Astrocyte of the cerebellum (primary cell): ENCODE measurements around the gene UBQLN4.

Experiments
- DNase-seq: peaks from one replicate; pipeline ENCODE4 v3.0.0-alpha.2; 2011; ENCODE audit warnings: low read depth
- H3K4me3 ChIP-seq: 2 replicates; pipeline ENCODE4 v1.5.1; 2011; ENCODE audit warnings: mild to moderate bottlenecking, low read depth, low read length, moderate library complexity
- in situ Hi-C: cut with HindIII; loops from 2 replicates; pipeline ENCODE4 v1.10.0; 2017; ENCODE audit warnings: low sequenced_read_pairs
- TF ChIP-seq, protein P1 (sequence below): IDR thresholded peaks from 2 replicates; pipeline ENCODE4 v1.5.1; 2012; ENCODE audit warnings: low read length, low read depth, moderate library complexity, mild to moderate bottlenecking; ENCODE audit errors: missing control alignments

UBQLN4 gene

DNA sequence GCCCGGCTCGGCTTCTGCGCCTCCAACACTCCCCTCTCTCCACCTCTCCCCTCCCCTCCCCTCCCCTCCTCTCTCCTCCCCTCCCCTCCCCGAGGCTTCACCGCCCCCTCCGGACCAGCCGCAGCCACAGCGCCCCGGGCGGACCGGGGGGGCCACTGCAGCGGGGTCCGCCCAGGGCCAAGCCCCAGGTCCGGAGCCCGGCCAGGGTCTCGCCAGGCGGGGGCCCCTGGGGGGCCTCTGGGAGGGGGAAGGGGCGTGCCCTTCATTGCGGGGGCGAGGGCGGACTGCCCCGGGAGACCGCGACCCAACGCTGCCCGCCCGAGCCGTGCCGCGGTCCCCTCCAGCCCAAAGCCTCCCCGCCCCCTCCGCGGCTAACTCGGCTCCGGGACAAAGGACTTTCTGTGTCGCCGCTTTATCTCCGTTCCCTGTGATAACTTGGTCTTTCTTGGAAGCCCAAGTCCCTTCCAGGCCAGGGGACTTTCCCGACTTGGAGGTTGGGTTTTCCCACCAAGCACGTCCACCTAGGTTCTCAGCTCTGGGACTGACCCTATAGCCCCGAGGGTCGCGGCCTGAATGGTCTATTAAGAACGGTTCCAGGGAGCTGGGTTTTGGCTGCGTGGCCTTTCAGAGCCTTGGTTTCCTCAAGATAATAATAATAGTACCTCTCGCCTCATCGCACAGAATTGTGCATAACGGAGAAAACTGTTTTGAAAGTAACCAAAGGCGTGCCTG, at the start of gene UBQLN4:
Gene UBQLN4, minus strand, starts transcription at position 31 of the 732 bp plus-strand sequence. CDS start 97 bp downstream, outside the sequence.
- DNase-seq = peak; percentile 55
- in situ Hi-C loops = no loop called here
- H3K4me3 ChIP-seq = peak within 1 kb of the TSS; percentile 98
- TF ChIP-seq, protein P1, sequence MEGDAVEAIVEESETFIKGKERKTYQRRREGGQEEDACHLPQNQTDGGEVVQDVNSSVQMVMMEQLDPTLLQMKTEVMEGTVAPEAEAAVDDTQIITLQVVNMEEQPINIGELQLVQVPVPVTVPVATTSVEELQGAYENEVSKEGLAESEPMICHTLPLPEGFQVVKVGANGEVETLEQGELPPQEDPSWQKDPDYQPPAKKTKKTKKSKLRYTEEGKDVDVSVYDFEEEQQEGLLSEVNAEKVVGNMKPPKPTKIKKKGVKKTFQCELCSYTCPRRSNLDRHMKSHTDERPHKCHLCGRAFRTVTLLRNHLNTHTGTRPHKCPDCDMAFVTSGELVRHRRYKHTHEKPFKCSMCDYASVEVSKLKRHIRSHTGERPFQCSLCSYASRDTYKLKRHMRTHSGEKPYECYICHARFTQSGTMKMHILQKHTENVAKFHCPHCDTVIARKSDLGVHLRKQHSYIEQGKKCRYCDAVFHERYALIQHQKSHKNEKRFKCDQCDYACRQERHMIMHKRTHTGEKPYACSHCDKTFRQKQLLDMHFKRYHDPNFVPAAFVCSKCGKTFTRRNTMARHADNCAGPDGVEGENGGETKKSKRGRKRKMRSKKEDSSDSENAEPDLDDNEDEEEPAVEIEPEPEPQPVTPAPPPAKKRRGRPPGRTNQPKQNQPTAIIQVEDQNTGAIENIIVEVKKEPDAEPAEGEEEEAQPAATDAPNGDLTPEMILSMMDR = peak; percentile 47

DNA sequence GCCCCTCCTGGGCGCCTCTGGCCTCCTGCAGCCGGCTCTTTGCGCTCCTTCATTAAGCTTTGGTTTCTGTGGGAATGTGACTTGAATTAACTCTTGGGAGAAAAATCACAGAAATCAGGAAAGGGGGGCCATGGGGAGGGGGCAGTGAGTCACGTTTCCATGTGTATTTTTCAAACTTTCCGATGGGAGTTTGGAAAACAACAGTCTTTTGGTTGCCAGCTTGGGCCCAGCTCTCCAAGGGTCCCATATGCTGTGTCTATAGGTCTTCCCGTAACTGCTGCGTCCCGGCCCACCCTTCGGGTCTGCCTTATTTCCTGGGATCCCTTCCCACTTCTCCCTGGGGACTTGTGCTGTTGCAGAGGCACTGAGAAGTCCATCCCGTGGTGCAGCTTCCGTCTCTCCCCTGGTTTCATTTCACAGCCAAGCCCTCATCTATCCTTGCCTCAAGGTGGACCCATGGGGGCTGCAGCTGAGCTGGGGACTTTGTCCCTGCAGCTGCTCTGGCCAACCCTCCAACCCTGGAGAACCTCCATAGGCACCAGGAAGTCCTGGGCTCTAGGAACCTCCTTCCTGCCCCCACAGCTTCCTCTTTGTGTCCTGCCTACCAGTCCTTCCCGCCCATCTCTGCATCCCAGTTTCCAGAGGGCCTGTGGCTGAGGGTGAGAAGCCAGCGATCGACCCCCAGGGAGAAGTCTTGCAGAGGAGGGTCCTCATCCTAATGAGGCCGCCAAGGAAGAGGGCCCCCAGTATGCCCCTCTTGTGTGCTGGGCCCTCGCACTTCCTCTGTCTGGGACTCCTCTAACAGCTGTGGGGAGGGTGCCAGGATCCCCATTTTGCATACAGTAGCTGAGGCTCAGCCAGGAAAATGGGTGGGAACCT, 49.3 kb upstream of the UBQLN4 start:
- TF ChIP-seq, protein P1 = no peak
- in situ Hi-C loops = no loop called here
- H3K4me3 ChIP-seq = no peak overlapping the region
- DNase-seq = no peak

DNA sequence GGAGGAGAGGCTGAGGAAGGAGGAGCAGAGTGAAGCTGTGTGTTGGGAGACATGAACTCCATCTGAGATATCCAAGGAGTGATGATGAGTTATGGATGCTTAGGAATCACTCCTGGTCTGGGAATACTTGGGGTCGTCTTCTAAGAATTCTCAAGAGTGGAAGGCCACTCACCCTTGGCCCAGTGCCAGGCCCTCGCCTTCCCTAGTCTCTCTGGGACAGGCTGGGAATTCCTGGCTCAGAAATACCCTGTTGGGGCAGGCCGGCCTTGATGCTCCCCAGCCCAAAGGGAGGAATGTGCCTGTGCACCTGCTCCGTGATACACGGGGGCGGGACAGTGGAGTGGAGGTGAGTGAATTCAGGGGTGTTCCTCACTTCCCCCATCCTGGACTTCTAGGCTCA, 48.3 kb upstream of the UBQLN4 start:
- in situ Hi-C loops = no loop called here
- TF ChIP-seq, protein P1 = no peak
- no peak overlapping the region for H3K4me3 ChIP-seq
- no peak for DNase-seq

DNA sequence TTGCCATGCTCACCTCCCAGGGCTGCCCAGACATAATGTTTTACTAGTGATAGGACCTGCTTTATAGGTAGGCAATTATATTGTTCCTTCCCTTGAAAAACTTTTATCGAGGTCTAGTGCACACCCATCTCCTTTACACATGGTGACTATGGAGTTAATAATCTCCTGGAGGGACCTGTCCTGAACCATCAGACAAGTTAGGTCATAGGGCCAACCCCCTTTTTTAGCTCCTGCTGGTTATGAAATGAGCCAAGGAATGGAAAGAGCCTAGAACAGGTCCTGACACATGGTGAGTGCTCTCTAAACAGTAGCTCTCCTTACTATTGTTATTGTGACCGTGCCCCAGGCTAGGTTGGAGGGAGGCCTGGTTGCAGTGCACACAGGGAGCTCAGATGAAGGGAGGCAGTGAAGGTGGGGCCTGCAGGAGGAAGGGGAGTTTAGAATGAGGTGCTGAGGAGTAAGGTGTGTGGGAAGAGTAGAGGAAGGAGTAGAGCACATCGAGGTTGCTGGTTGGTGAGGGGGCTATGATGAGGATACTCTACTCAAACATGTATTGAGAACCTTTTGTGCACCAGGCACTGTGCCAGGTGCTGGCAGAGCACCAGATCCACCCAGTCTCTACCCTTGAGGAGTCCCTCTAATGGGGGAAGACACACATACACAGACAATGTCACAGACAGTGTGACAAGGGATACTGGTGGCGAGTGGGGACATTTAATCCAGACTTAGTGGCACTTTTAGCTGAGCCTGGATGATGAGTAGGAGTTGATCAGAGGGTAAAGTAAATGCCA, 46.8 kb upstream of the UBQLN4 start:
- in situ Hi-C loops = no loop called here
- H3K4me3 ChIP-seq = no peak overlapping the region
- TF ChIP-seq, protein P1 = no peak
- DNase-seq = no peak

DNA sequence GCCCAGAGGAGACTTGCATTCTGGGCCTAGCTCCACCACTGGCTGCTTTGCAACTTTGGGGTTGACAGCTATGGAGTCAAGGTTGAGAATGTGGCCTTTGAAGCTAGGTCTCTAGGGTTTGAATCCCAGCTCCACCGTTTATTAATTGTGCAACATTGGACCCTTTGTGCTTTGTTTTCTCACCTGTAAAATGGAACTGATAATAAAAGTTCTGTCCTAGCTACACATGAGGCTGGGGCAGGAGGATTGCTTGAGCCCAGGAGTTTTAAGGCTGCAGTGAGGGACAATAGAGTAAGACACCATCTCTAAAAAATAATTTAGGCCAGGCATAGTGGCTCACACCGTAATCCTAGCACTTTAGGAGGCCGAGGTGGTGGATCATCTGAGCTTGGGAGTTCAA, 45.7 kb upstream of the UBQLN4 start:
- DNase-seq = no peak
- H3K4me3 ChIP-seq = no peak overlapping the region
- in situ Hi-C loops = no loop called here
- TF ChIP-seq, protein P1 = no peak

DNA sequence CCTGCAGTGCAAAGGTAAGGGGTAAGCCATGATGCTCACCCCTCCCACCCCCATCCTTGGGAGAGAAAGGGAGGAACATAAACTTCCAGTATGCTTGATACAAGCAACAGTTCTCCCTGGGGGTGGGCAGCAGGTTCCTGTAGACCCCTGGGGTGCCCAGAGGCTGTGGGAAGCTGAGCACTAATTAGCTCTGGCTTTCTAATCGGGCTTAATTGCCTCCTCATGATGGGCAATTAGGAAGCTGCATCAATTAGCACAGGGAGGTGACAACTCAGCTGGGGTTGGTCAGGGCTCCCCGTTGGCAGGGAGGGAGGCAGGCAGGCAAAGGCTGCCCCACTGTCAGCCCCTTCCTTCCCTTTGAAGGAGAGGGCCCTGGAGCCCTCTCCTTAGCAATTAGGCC, 45.2 kb upstream of the UBQLN4 start:
- TF ChIP-seq, protein P1 = no peak
- no peak for DNase-seq
- no peak overlapping the region for H3K4me3 ChIP-seq
- in situ Hi-C loops = no loop called here
